ENCODE results near the gene MALT1. TPM values are rescaled to one million over a fixed set of nuclear protein-coding genes. Genes with fewer than 3 reads are reported as not detected.
A peak's percentile ranks its signal among the peaks of the same experiment; 100 is the strongest.
"Not testable (repeated sequence)": the region's sequence is repeated elsewhere in the genome, so short reads cannot be mapped to it uniquely, and the experiment has no call there.

Gene MALT1
- total RNA-seq, 3 donors from 2014 or later, result 31.1 to 49.3 (median 39.8) TPM

DNA sequence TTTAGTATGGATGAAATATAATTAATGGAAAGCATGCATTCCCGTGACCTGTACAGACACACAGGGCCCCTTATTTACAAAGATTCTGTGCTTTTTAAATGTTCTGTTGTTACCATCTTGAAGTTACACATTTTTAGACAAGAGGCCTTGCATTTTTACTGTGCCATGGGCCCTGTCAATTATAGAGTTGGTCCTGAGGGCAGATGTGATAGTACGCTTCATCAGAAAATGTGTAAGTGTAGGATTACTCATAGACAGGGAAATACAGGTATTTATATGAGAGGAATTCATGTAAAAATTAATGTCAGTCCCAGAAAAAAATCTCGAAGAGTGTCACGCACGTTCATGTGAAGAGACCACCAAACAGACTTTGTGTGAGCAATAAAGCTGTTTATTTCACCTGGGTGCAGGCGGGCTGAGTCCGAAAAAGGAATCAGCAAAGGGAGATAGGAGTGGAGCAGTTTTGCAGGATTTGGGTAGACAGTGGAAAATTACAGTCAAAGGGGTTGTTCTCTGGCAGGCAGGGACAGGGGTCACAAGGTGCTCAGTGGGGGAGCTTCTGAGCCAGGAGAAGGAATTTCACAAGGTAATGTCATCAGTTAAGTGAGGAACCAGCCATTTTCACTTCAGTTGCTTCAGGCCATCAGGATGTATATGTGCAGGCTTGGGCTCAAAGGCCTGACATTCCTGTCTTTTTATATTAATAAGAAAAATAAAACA lies 30.2 kb upstream of the MALT1 start:
- Mint-ChIP-seq H3K4me3 (no peak overlapping the region), H3K9me3 (no peaks in the 10 kb centered on the region), H3K4me1 (ENCODE audit: low read depth) (peaks cover 17% of the 10 kb centered on the region), H3K27me3 (ENCODE audit: low read depth) (no peaks in the 10 kb centered on the region), H3K36me3 (ENCODE audit: insufficient read depth) (no peaks in the 10 kb centered on the region)
- ATAC-seq (no peak), DNase-seq (no peak)

DNA sequence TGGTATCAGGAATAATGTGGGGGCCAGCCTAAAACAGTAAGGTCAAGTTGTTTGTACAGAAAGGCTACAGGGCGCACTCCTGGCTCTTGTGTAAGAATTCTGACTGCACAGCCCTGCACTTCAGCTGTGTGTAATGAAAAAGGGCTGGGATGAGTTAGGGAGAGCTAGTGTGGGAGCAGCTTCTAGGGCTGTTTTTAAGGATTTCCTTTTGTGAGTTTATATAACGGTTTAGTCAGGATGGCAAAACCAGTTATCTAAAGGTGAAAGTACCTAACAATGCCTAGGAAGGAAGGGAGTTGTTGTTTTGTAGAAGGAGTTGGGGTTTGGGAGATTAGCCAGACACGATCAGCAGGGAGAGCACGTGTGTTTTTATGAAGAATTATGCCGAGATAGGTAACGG lies 27.7 kb upstream of the MALT1 start:
- not testable (repeated sequence) for DNase-seq; H3K36me3 Mint-ChIP-seq (ENCODE audit: insufficient read depth); H3K27me3 Mint-ChIP-seq (ENCODE audit: low read depth); H3K4me3 Mint-ChIP-seq; H3K9me3 Mint-ChIP-seq; ATAC-seq
- H3K4me1 Mint-ChIP-seq (ENCODE audit: low read depth), result peaks cover 15% of the 10 kb centered on the region

DNA sequence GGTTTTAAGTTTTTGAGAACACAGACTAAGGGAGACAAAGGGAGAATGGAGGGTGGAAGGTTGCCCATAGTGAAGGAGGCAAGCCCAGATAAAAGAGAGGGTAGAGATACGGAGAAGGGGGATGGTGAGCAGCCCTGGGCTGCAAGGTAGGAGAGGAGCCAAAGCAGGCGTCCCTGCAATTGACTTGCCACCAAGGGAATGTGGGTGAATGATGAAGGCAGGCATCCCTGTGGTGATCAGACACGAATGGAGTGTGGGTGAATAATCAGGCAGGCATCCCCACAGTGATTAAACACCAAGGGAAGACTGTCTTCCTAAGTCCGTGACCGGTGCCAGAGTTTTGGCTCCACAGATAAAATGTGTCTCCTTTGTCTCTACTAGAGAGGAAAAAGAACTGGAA lies 25.9 kb upstream of the MALT1 start:
- ATAC-seq (no peak), DNase-seq (no peak)
- Mint-ChIP-seq H3K27me3 (ENCODE audit: low read depth) (no peaks in the 10 kb centered on the region), H3K36me3 (ENCODE audit: insufficient read depth) (no peaks in the 10 kb centered on the region), H3K4me3 (no peak overlapping the region), H3K4me1 (ENCODE audit: low read depth) (peaks cover 19% of the 10 kb centered on the region), H3K9me3 (peaks cover 4% of the 10 kb centered on the region)

DNA sequence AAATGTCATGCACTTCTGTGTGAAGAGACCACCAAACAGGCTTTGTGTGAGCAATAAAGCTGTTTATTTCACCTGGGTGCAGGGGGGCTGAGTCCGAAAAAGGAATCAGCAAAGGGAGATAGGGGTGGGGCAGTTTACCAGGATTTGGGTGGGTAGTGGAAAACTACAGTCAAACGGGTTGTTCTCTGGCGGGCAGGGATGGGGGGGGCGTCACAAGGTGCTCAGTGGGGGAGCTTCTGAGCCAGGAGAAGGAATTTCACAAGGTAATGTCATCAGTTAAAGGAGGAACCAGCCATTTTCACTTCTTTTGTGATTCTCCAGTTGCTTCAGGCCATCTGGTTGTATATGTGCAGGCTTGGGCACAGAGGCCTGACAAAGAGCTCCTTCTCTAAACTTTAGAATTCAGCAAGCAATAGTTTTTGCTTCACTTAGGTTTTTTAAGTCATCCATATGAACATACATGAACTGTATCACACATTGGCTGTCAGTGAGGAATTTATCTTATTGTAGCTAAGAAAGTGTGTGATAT lies 24.9 kb upstream of the MALT1 start:
- H3K36me3 Mint-ChIP-seq (ENCODE audit: insufficient read depth), result no peaks in the 10 kb centered on the region
- H3K4me1 Mint-ChIP-seq (ENCODE audit: low read depth), result peaks cover 25% of the 10 kb centered on the region
- H3K27me3 Mint-ChIP-seq (ENCODE audit: low read depth), result no peaks in the 10 kb centered on the region
- ATAC-seq, result no peak
- no peak overlapping the region for H3K4me3 Mint-ChIP-seq
- DNase-seq, result no peak
- peaks cover 4% of the 10 kb centered on the region for H3K9me3 Mint-ChIP-seq

DNA sequence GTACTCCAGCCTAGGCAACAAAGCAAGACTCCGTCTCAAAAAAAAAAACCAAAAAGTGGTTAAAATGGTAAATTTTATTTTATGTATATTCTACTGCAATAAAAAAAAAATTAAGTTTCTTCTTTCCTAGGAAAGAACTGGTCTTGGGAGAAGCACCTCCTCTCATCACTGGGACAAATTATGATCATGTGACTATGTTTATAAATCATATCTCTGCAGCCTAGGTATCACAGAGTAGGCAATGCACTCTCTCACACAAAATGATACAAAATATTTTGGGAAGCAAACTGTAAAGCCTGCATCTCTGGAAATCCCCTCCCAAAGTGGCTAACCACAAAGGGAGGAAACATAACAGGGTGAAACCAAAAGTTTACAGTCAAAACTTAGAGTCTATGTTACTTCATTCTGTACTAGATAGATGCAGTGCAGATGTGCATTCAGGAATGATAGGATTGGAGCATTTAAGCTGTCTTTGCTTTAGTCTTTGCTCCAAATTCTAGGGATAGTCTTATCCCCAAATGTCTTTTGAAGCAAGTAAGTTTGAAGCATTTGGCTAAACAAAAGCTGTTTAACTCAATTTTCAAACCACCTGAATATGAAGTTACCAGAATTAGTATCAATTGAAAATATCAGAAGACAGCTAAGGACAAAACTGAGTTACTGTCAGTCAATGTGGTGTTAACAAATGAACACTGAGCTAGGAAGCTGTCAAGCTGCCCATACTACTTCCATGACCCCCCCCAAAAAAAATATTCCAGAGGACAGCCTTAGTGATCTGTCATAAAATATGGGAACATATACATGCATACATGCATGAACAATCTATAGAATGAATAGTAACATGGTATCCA lies 21.1 kb upstream of the MALT1 start:
- peaks cover 53% of the 10 kb centered on the region for H3K4me1 Mint-ChIP-seq (ENCODE audit: low read depth)
- peak; percentile 88 to 97 for ATAC-seq
- no peaks in the 10 kb centered on the region for H3K27me3 Mint-ChIP-seq (ENCODE audit: low read depth)
- H3K4me3 Mint-ChIP-seq, result peak overlapping the region; percentile 7
- no peaks in the 10 kb centered on the region for H3K36me3 Mint-ChIP-seq (ENCODE audit: insufficient read depth)
- H3K9me3 Mint-ChIP-seq, result peaks cover 13% of the 10 kb centered on the region
- no peak for DNase-seq

DNA sequence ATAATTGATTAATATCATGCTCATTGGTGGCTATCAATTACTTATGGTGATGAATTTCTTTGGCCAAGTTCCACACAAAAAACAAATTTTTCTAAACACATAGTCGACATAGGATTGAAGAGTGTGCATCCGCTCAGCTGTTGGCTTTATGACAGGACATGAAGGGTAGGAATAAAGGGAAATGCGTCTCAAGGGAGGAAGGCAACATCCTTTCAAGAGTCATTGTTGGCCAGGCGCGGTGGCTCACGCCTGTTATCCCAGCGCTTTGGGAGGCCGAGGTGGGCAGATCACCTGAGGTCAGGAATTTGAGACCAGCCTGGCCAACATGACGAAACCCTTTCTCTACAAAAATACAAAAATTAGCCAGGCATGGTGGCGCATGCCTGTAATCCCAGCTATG lies 20.4 kb upstream of the MALT1 start:
- DNase-seq; H3K36me3 Mint-ChIP-seq (ENCODE audit: insufficient read depth); ATAC-seq; H3K27me3 Mint-ChIP-seq (ENCODE audit: low read depth): not testable (repeated sequence)
- H3K4me3 Mint-ChIP-seq, result peak overlapping the region; percentile 7
- peaks cover 53% of the 10 kb centered on the region for H3K4me1 Mint-ChIP-seq (ENCODE audit: low read depth)
- H3K9me3 Mint-ChIP-seq, result peaks cover 14% of the 10 kb centered on the region

DNA sequence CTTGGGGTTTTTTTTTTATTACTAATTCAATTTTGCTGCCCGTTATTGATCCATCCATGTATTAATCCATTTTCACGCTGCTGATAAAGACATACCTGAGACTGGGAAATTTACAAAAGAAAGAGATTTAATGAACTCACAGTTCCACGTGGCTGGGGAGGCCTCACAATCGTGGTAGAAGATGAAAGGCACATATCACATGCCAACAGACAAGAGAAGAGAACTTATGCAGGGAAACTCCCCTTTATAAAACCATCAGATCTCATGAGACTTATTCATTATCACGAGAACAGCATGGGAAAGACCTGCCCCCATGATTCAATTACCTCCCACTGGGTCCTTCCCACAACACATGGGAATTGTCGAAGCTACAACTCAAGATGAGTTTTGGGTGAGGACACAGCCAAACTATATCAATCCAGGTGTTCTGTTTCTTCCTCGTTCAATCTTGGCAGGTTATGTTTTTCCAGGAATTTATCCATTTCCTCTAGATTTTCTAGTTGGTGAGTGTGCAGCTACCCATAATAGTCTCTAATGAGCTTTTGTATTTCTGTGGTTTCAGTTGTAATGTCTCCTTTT lies 18.0 kb upstream of the MALT1 start:
- not testable (repeated sequence) for ATAC-seq; H3K27me3 Mint-ChIP-seq (ENCODE audit: low read depth); H3K36me3 Mint-ChIP-seq (ENCODE audit: insufficient read depth); DNase-seq; H3K4me3 Mint-ChIP-seq; H3K9me3 Mint-ChIP-seq
- peaks cover 72% of the 10 kb centered on the region for H3K4me1 Mint-ChIP-seq (ENCODE audit: low read depth)

DNA sequence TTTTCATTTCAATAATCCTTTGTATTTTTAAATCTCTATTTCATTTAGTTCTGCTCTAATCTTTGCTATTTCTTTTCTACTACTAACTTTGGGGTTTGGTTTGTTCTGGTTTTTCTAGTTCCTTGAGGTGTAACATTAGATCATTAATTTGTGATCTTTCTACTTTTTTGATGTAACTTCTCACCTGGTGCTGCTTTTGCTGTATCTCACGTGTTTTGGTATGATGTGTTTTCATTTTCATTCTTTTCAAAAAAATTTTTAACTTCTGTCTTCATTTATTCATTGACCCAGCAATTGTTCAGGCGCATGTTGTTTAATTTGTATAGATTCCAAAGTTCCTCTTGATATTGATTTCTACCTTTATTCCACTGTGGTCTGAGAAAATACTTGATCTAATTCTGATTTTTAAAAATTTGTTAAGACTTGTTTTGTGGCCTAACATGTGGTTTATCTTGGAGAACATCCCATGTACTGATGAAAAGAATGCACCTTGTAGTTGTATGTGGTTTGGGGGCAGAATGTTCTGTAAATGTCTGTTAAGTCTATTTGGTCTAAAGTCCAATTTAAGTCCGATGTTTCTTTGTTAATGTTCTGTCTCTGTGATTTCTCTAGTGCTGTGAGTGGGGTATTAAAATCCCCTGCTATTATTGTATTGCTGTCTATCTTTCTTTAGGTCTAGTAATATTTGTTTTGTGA lies 17.3 kb upstream of the MALT1 start:
- H3K36me3 Mint-ChIP-seq (ENCODE audit: insufficient read depth), result no peaks in the 10 kb centered on the region
- DNase-seq, result no peak
- peaks cover 70% of the 10 kb centered on the region for H3K4me1 Mint-ChIP-seq (ENCODE audit: low read depth)
- no peak for ATAC-seq
- peaks cover 10% of the 10 kb centered on the region for H3K9me3 Mint-ChIP-seq
- H3K4me3 Mint-ChIP-seq, result no peak overlapping the region
- no peaks in the 10 kb centered on the region for H3K27me3 Mint-ChIP-seq (ENCODE audit: low read depth)

DNA sequence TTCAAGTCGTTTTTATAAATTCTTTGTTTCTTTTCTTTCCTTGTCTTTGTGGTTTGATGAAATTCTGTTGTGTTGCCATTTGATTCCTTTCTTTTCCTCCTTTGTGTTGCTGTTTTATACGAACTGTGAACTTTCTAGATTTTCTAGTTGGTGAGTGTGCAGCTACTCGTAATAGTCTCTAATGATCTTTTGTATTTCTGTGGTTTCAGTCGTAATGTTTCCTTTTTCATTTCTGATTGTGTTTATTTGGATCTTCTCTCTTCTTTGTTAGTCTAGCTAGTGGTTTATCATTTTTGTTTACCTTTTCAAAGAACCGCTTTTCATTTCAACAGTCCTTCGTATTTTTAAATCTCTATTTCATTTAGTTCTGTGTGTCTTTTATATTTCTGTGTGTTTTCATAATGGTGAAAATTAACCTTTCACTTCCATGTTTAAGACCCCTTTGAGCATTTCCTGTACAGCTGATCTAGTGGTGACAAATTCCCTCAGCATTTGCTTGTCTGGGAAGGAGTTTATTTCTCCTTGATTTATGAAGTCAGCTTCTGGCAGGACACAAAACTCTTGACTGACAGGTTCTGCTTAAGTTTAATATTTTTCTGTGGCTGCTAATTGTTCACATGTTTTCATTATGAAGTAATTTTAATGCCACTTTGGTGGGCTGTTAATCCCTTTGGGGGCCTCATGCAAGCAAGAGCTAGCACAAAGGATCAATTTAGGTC lies 16.2 kb upstream of the MALT1 start:
- Mint-ChIP-seq H3K36me3 (ENCODE audit: insufficient read depth) (no peaks in the 10 kb centered on the region), H3K9me3 (peaks cover 10% of the 10 kb centered on the region), H3K4me3 (no peak overlapping the region), H3K4me1 (ENCODE audit: low read depth) (peaks cover 71% of the 10 kb centered on the region), H3K27me3 (ENCODE audit: low read depth) (no peaks in the 10 kb centered on the region)
- ATAC-seq (no peak), DNase-seq (no peak)

DNA sequence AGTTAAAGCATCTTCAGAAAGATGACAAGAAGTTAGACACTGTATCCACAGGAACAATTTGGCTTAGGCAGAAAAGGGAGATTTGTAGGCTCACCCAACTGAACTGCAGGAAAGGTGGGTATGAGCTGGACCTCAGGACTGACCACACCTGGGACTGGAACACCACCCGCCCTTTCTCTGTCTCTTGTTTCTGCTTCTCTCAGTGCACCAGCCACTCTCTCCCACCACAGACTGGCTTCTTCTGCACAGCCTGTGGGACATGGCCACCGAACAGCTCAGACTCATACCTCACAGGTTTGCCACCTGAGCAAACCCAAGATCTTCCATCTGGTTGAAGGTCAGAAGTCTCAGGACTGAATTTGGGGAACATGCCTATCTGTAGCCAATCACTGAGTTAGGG lies 14.2 kb upstream of the MALT1 start:
- Mint-ChIP-seq H3K27me3 (ENCODE audit: low read depth) (no peaks in the 10 kb centered on the region), H3K4me3 (no peak overlapping the region), H3K4me1 (ENCODE audit: low read depth) (peaks cover 70% of the 10 kb centered on the region), H3K9me3 (peaks cover 10% of the 10 kb centered on the region), H3K36me3 (ENCODE audit: insufficient read depth) (peaks cover 4% of the 10 kb centered on the region)
- no peak for ATAC-seq
- DNase-seq, result no peak

DNA sequence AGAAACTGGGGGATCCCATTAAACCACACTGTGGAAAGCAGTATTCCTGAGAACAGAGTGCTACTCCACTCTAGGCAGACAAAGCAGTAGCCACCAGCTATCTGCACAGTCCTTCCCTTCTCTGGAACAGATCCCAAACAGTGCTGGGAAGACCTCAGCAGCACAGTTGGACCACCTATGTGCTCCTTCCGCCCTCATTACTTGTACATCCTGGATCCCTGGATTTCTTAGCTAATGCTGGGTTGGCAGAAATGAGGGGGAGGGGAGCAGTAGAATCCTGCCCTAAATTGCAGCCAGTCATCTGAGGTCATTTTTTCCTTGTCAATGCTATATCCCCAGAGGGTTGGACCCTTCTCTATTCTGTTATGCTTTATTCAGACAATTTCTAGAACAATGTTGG lies 13.8 kb upstream of the MALT1 start:
- peaks cover 4% of the 10 kb centered on the region for H3K36me3 Mint-ChIP-seq (ENCODE audit: insufficient read depth)
- peaks cover 10% of the 10 kb centered on the region for H3K9me3 Mint-ChIP-seq
- peak overlapping the region; percentile 9 for H3K4me3 Mint-ChIP-seq
- H3K4me1 Mint-ChIP-seq (ENCODE audit: low read depth), result peaks cover 67% of the 10 kb centered on the region
- H3K27me3 Mint-ChIP-seq (ENCODE audit: low read depth), result no peaks in the 10 kb centered on the region
- DNase-seq (no peak), ATAC-seq (no peak)

DNA sequence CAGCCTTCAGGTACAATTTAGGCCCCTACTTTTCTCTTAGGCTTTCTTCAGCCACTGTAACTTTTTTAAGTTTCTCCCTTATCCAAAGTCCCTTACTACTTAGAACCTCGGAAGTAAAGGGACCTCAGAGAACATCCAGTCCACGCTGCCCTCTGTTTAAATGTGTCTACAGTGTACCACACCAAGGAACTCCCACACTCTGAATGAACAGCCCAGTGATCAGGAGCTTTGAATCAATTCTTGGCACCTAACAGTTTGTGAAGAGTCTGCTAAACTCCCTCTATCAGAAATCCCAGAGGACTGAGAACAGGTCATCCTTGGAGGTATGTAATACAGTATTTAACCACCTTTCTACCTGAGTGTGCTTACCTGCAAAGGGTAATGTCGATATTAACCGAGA lies 11.6 kb upstream of the MALT1 start:
- Mint-ChIP-seq H3K4me1 (ENCODE audit: low read depth) (peaks cover 52% of the 10 kb centered on the region), H3K4me3 (peak overlapping the region; percentile 37), H3K27me3 (ENCODE audit: low read depth) (no peaks in the 10 kb centered on the region)

DNA sequence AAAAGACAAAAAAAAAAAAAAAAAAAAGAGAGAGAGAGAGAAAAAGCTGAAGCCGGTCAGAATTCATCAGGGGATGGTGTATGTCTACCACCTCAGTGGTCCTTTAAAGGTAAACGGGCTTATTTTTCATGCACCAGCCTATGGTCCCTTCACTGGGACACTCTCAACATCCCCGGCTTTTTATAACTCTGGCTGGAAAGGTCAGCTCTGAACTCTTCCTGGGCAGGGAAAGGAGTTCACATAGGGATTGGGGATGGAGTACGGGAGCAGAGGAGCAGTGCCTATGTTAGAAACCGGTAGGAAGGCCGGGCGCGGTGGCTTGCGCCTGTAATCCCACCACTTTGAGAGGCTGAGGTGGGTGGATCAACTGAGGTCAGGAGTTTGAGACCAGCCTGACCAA lies 10.3 kb upstream of the MALT1 start:
- H3K27me3 Mint-ChIP-seq (ENCODE audit: low read depth), result no peaks in the 10 kb centered on the region
- H3K4me1 Mint-ChIP-seq (ENCODE audit: low read depth), result peaks cover 56% of the 10 kb centered on the region
- DNase-seq (no peak), ATAC-seq (no peak)
- no peak overlapping the region for H3K4me3 Mint-ChIP-seq
- H3K36me3 Mint-ChIP-seq (ENCODE audit: insufficient read depth), result peaks cover 4% of the 10 kb centered on the region
- H3K9me3 Mint-ChIP-seq, result no peaks in the 10 kb centered on the region

More for the DNA sequence above, 11.6 kb upstream of the MALT1 start:
- peaks cover 6% of the 10 kb centered on the region for H3K9me3 Mint-ChIP-seq
- DNase-seq (no peak), ATAC-seq (no peak)
- peaks cover 4% of the 10 kb centered on the region for H3K36me3 Mint-ChIP-seq (ENCODE audit: insufficient read depth)
